NCI-H187 (cell line): ENCODE results near the gene BHLHA15.

Source experiments
- DNase-seq, 2 experiments: peaks; one replicate each; lab custom pipeline; 2025; lab: John Stamatoyannopoulos, UW

Gene BHLHA15

DNA sequence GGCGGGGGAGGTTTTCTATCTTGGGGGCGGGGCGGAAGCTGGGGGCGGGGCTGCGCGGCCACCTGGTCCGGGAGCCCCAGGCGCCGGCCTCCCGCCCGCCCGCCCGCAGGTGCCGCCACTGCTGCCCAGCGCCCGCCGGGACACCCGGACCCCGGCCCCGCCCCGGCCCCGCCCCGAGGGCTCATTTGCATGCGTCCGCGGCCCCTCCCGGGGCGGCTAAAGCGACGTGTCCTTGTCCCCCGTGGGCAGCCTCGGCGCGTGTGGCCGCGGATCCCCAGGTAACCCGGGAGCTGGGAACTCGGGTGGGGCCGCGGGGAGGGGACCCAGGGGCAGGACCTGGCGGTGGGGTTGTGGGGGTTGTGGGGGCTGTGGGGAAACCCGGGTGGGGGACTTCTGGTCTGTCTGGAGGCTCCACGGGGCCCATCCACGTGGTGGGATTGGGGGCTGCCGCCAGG is at the start of gene BHLHA15:
Gene BHLHA15 (plus strand): TSS at position 219 of the 455 bp plus-strand sequence. CDS start 871 bp downstream, outside the sequence.
- peak in 1 of 2 experiments; percentile 11 for DNase-seq

DNA sequence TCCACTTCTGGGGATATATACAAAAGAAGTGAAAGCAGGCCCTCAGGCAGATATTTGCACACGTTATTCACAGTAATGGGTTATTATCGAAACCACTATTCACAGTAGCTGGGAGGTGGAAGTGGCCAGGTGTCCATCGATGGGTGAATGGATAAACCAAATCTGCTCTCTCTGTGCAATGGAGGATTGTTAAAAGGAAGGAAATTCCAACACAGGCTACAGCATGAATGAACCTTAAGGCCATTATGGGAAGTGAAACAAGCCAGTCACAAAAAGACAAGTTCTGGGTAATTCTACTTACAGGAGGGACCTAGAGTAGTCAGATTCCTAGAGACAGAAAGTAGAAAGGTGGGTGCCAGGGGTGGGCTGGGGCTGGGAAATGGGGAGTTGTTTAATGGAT is 48.5 kb upstream of the BHLHA15 start:
- DNase-seq, result no peak

DNA sequence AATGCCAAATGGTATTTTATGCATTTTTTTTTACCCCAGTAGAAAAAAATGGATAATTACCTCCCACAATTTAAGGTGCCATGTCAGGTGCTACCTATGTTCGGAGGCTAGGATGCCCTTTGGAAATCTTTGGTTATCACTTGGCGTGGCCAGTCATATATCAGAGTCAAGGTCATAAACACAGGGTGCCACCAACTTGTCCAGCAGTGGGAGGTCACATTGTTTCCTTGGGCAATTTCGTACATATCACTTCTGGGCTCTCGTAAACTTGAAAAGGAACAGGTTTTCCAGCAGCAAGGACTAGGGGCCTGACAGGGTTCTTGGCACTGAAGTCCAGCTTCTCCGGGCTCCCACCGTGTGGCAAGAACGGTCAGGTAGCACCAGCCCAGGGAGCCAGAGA is 48.0 kb upstream of the BHLHA15 start:
- DNase-seq, result no peak

DNA sequence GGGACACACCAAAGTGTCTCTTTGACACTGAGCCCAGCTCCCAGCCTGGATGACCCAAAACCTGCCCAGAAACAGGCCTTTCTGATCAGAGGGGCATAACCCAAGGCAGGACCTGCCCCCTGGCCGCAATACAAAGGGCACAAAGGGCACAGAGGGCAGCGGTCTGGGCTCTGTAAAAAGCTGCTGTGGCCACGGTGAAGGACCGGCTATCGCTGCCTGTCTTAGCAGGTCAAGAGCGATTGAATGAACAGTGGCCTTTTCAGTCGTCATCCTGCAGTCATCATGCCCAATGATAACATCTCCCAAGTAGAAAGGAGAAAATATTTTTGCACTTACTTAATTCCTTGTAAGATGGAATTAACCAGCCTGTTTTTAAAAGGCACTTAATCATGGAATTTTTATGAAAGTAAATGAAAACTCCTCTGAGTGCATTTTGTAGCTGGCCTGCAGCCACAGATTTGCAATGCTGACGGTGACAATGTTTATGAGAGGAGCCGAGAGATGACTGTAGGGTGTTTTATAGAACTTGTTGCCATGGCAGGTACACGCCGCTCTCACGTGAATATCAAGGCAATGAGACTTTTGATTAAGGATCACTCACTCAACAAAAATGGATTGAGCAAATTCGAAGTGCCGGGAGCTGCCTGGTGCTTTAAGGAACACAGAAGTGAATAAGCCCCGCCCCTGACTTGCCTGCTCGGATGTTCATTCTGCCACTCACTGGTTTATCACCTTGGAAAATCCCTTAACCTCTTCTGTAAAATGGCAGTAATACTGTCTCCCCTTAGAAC is 47.3 kb upstream of the BHLHA15 start:
- DNase-seq, result no peak

DNA sequence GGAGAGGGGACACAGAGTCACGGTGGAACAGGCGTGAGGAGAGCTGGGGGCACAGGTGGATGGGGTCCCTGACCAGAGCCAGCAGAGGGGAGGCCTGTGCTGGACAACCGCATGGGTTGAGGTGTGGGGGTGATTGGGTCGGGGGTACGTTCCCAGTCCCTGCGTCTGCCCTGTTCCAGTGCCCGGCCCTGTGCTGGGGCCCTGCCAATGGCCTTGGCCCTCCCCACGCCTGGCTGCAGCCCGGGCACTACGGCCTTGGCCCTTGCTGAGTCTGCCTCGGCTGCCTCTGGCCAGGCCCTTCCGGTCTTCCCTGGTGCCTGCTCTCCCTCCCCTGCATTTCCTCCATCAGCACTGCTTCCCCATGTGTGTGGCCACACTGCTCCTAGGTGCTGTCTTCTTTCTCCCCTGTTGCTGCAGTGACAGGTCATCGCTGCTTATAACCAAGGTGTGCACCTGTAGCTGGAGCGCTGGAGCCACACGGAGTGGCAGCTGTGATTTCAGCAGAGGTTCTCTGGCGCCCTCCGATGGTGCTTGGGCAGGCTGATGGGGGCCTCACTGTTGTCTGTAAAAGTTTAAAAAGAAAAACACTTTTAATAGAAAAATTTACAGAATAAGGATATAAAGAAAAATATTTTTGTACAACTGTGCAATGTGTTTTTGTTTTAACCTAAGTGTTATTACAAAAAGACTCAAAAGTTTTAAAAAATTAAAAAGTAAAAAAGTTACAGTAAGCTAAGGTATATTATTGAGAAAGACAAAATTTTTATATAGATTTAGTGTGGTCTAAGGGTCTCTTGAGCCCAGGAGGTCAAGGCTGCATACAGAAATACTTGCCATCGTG is 45.2 kb upstream of the BHLHA15 start:
- DNase-seq, result no peak

DNA sequence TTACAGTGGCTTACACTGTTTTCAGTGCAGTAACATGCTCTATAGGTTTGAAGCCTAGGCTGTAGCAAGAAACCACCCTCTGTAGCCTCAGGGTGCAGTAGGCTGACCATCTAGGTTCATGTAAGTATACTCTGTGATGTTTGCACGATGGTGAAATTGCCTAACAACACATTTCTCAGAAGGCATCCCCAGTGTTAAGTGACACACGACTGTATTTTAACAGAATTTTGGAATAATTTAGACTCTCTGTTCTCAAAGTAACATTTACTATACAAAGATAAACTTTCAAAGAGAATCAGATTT is 44.6 kb upstream of the BHLHA15 start:
- no peak for DNase-seq

DNA sequence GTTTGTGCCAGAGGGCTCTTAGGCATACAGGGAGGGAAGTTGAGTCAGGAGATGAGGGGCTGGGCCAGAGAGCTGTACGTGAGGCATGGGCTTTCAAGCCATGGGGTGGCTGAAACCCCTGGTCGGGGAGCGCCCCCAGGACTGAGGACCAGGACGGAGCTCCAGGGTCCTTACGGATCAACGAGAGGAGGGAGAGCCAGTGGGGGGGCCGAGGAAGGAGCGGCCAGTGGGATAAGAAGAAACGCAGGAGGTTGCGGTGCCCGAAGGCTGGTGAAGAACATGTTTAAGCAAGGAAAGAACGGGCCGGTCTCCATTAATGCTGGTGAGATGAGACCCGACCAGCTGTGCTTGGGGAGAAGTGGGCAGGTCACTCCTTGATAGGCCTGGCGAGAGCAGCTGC is 43.6 kb upstream of the BHLHA15 start:
- no peak for DNase-seq

DNA sequence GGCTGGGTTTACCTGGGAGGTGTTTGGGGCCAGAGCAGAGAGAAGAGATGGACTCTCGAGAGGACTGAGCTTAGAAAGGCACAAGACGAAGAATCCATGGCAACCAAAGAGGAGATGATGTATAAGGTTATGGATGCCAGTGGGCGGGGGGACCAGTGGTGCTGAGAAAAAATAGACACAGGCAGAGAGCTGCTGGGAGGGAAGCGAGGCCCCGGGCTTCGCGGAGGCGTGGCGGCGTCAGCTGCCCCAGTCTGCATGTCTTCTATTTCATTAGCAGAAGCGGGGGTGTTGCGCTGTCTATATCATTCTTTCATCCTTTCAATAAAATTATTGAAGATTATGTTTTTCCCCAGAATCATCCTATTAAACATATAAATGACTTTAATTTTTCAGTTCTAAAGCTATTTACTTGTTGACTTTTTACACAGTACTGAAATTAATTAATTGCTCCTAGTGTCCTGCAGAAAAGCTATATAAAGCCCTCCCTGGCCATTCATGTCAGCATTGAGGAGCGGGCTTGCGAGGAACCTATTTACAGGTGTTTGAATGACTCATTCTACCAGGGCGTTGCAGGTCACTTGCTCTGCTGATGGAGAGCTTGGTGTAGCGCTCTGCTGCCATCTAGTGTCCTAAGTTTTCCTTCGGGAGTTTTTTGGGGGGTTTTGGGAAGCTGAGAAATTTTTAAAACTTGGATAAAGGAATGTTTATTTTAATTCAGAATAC is 42.9 kb upstream of the BHLHA15 start:
- DNase-seq, result no peak

DNA sequence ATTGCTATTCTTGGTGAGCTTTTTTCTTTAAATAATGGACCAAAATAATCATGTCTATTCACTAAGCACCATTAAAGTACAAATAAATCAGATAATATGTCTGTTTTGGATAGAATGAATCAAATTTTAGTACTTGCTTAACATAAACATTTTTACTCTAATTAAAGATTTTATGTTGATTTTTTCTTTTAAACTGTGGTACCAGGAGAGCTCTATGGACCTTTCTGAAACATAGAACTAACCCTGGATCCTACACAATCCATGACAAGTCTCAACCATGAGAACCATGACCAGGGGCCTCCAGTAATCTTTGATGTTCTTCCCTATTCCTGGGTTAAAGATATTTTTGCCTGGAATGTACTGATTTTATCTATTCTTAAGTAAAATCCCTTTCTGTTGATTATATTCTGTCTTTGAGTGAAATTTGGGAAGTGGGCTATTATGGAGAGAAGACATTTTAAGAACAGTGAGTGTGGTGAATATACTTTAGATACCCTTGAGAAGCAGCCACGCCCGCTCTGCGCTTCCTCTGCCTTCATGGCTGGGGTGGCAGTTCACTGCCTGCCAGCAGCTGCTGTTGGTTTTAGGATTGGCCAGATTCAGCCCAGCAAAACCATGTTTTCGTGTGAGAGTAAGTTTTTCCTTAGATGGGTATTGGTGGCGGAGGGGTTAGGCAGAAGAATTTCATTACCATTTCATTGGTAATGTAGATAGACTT is 42.2 kb upstream of the BHLHA15 start:
- DNase-seq, result no peak

DNA sequence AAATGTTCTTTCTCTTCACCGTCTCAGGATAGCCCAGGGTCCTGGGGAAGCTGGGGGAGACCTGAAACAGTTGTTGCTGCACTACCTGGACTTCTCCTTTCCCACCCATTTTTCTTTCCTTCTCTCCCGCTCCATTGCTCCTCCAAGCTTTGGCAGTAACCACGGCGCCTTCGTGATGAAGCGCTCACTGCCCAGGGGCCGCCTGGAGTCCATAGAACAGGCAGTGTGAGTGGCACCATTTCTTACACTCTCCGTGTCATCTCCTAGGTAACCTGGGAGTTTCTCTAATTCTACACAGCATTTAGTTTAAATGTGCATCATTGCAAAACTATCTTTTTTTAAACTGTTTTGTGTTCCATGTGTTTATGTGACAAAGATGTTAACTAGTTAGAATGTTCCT is 40.3 kb upstream of the BHLHA15 start:
- DNase-seq, result no peak

DNA sequence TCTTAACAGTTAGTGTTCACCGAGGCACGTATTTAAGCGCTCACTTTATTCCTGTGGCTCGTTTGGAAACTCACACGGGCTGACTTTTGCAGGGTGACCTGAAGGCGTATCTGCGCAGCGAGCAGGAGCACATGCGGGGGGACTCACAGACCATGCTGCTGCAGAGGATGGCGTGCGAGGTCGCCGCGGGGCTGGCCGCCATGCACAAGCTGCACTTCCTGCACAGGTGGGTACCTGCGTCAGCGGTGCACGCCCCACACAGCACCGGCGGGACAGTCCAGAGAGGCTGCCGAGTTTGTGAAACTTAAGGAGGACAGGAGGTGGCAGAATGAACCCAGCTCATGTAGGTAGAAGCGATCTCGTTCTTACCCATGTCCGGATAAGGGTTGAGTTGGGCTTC is 39.8 kb upstream of the BHLHA15 start:
- no peak for DNase-seq

DNA sequence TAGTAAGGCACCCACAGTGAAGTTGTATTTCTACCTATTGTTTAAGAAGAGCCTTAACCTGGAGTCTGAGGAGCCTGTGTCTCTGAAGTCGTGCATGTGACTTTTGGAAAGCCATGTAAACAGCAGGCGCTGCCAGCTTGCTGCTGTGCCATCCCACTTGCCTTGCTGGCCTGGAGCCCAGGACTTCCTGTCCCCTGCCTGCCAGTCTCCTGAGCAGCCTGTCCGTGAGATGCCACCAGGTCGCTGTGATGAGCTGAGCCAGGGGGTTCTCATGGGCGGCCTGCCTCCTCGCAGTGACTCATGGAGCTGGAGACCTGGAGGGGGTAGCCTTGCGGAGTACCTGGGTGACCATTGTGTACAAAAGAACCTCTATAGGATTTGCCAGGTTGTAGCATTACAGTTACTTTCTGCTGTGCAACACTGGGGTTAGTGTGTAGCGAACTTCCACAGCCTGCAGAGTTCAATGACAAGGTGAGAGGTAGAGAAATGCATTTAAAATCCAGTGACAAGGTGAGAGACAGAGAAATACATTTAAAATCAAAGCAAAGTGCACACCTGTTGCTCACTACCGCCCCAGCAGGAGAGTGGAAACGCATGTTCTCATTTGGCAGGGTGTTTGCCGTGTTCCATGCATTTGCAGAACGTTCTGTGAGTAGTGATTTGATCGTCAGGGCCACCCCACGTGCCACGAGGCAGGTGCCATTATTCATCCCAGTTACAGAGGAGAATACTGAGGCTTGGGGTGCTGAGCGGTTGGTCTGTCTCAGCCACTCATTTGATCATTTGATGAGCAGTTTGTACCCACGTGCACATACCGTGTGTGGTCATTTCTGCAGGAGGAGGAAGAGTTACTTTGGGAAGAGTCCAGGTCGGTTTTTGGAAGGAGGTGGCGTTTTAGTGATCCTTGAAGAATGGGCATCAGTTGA is 36.6 kb upstream of the BHLHA15 start:
- no peak for DNase-seq

DNA sequence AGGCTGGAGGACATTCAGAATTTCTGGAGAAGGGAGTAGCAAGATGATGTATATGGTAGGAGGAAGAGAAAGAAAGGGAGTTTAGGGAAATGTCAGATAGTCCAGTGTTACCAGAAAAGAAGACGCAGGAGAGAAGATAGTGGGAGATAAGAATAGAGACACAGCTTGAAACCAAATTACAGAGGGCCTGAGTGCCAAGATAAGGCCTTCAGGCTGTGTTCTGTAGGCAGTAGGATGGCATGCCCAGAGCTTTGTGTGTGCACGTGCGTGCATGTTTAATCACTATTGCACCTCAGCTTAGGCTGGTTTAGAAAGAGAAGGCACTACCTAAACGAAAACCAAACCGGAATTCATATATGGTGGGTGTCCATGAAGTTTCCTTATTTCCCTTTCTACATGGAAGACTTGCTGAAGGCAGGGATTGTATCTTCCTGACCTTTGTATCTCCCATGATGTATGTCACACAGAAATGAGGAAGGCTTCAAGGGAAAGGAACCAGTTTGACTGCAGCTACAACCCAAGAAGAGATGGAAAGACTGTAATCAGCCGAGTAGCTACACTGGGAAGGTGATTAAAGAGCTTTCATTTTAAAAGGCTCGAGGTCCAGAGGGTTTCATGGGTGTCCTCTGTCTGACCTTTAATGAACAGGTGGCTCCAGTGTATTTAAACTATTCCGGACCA is 35.8 kb upstream of the BHLHA15 start:
- no peak for DNase-seq

DNA sequence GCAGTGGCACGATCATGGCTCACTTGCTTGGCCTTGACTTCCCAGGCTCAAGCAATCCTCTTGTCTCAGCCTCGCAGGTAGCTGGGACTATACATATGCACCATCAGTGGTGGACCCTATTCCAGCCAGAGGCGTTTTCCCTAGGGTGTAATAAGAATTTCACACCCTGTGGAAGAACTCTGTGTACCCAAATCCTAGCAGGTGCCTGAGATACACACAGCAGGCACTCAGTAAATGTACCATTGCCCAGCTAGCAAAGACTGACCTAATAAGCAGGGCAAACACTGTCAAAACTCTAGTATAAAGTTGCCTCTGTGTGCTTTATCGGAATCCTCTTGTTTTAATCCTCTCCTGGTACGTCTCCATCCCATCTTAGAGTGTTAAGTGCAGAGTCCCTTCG is 33.7 kb upstream of the BHLHA15 start:
- no peak for DNase-seq

DNA sequence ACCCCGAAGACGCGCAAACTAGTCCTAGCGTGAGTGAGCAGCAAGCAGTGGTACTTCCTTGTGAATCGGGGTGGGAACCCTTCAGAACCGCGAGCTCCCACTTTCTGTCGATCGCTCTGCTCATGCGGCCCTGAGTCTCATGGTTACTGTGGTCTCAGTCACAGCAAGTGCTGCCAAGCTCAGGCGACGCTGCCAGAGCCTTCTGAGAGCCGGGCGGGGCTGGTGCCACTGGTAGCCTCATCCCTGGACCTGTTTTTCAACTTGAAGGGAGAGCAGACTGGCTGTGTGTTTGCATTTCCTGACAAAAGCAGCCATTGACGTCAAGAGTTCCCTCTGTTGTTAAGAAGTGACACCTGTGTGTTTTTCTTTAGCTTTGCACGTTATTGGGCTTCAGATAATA is 32.9 kb upstream of the BHLHA15 start:
- DNase-seq, result no peak

DNA sequence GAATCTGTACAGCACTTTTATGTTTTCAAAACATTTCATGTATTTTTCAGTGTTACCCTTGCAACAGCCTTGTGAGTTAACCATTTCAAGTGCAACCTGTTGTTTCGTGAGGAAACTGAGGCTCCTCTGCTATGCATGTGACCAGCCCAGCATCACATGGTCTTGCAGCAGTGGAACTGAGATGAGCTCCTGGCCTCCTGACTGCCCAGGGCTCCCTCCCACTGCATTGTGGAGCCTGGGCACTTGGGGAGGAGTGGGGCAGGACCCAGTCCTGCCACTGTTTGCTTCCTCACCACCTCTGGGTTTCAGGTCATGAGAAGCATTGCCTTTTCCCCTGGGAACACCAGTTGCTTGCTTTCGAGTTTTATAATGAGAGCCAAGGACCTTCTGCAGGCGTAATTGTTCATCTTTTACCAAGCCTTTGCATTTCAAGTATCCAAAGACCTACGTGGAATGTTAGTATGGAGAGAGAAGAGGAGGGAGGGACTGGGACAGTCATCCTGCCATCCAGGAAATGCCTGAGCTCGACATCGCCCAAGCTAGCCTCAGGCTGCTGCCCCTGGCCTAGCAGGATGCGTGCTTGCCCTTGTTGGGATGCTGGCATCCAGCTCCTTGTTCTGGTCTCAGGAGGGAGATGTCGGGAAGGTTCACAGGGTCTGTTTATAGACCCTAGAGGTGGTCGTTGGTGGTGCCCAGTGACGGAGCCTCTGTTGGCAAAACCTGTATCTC is 32.3 kb upstream of the BHLHA15 start:
- no peak for DNase-seq

DNA sequence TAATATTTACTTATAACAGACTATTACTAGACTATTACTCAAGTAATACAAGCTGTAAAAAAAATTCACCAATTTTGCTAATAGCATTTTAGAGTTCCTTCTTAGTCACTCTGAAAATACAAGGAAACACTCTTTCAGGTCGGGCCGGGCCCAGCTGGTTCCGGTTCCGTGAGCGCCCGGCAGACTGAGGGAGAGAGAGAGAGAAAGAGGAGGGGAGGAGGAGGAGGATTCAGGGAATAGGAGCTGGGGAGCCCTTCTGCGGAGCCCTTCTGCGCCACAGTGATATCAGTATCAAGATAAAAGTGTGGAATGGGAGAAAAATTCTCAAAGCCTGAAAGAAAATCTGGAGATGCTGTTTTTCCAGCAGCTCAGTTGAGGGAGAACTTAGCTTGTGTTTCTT is 30.5 kb upstream of the BHLHA15 start:
- DNase-seq, result no peak

DNA sequence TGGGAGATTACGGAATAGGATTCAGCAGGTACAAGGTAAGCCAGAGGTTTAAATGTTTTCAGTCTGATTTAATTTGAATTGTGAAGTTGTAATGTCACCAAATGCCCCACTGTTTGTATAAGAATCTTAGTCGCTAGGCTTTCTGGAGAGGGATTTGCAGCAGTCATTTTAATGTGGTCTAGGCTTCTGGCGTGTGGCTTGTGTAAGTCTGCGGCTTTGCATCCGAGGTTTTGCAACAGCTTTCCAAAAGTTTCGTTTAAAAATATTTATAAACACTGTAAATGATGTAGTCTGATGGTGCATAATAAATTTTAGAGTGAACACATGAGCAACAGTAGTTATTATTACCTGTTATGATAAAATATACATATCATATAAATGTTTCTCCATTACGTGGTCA is 26.1 kb upstream of the BHLHA15 start:
- DNase-seq, result no peak

DNA sequence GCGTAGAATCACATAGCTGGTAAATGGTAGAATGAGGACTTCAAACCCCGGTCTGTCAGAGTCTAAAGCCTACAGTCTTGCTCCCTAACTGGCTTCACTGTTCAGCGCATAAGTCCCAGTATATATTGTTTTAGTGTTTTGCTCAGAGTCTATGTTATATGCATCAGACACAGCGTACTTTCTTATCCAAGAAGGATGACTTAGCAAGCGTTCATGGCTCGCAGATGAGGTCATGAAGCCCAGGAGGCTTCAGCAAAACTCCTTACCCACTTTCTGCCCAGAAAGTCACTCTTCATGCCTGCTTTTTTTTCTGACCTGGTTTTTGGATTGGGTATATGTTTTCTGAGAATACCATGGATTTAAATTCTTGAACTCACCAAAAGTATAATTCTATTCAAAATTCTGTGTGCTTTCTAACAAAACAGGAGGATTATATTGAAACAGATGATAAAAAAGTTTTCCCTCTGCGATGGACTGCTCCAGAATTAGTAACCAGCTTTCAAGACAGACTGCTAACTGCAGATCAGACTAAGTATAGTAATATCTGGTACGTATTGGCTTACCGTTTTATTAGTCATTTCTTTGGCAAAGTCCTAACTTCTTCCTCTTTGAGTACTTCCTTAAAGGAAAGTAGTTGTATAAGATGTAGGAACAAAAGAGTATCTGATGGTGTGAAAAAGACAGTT is 24.6 kb upstream of the BHLHA15 start:
- DNase-seq, result no peak
